Esophagus squamous epithelium (tissue), 4 donors: ENCODE measurements around the gene ARHGAP23.

Experiments
- CTCF ChIP-seq, 6 experiments: fragments of 450-650 bp in 4 of 6; fragments of 200-600 bp in 2 of 6; sonication (generic) in 2 of 6; IDR thresholded peaks; one replicate each; pipeline ENCODE4 v1.5.1; 2016 to 2019; ENCODE audit warnings: antibody characterized with exemption in 6 of 6, mild to moderate bottlenecking in 4 of 6, moderate library complexity in 4 of 6
- POLR2A ChIP-seq, 4 donors: fragments of 450-650 bp; IDR thresholded peaks; one replicate each; pipeline ENCODE4 v1.6.1; 2017; ENCODE audit warnings: antibody characterized with exemption in 4 of 4, mild to moderate bottlenecking in 4 of 4, moderate library complexity in 3 of 4

GRCh38 chr17:38424297-38424972 lies 3.8 kb upstream of the ARHGAP23 start:
- TF ChIP-seq CTCF (IDR thresholded peaks at IDR 0.05) (no peak), POLR2A (IDR thresholded peaks at IDR 0.05) (no peak)
